Germinal center (tissue), 1 donor: ENCODE results near the gene APOBEC3H.

Source experiments
- DNase-seq: peaks from one replicate; pipeline ENCODE4 v3.0.0; 2012; ENCODE audit warnings: mixed read lengths, low spot score

APOBEC3H gene

GRCh38 chr22:39081016-39081415, 16.0 kb upstream of the APOBEC3H start:
- no peak for DNase-seq

GRCh38 chr22:39081598-39081997, 15.4 kb upstream of the APOBEC3H start:
- no peak for DNase-seq

DNA sequence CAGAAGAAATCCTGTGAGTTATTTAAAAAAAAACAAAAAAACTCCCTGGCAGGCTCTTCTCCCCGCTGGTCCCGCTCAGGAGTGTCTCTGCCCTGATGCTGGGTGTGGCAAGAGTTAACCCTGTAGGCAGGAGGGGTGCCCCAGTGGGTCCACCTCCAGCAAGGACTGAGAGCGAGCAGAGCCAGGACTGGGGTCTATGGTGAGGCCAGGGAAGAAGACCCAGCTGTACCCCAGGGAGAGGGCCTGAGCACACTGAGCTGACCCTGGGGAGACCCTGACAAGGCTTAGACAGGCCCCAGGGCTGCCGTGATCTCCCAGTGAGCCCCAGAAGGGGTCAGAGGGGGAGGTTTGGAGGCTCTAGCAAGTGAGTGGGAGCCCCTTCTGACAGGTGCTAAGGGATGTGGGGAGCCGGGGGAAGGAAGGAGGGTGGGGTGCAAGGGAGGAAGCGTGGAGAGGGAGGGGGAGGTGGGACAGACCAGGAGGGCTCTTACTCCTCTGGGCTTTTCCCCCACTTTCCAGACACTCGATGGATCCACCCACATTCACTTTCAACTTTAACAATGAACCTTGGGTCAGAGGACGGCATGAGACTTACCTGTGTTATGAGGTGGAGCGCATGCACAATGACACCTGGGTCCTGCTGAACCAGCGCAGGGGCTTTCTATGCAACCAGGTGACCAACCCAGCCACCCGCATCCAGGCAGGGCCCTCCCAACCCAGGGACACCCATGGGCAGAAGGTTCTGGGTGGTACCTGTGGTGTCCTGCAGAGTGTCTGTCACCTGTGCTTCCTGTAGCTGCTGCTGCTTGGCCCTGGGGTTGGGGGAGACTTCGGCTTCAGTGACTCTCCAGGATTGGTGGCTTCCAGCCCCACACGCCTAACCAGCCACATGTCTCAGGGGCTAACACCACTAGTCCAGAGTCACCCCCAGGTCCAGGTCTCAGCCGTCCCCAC, 13.6 kb upstream of the APOBEC3H start:
- DNase-seq = no peak

DNA sequence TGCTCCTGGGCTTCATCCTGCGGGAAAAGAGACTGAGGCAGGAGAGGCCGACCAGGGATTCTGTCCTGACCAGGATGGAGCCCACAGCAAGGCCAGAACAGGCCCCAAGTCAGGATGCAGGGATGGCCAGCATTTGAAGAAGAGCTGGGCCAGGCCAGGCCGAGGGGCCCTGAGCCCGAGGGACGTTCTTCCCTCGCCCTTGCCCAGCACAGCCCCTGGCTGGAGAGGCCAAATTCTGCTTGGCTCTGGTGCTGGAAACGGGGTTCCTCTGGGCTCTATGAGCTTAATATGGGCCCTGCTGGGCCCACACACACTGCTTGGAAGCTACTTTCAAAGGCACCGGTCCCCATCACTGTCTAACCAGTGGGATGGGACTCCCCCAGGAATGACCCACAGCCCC, 12.4 kb upstream of the APOBEC3H start:
- no peak for DNase-seq

DNA sequence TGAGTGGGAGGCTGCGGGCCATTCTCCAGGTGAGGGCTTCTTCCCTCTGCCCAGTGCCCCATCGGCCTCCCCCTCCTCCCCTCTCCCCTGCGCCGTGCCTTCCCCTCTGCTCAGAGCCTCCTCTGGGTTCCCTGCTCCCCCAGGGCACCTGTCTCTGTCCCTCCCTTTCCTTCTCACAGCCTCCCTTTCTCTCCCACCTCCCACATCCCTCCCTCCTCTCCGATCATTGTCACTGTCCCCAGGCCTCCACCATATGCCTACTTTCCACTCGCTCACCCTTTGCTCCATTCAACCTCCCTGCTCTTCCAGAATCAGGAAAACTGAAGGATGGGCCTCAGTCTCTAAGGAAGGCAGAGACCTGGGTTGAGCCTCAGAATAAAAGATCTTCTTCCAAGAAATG, 9.9 kb upstream of the APOBEC3H start:
- no peak for DNase-seq

- DNase-seq = no peak
These were observed 9.0 kb upstream of the APOBEC3H start for GRCh38 chr22:39087881-39088684.

DNA sequence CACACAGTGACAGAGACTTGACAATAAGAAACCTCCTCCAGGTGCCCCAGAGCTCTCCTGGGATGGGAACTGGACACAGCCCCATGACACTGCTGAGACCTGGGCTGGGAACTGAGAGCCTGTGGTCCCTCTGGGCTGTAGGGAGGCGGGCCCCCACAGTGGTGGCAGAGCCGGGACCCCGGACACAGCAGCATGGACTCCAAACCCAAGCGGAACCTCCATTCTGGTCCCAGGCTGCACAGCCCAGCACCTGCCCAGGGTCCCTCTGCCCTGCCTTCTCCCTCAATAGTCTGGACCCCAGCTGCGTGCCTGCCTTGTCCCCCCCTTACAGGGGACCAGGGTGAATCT, 8.4 kb upstream of the APOBEC3H start:
- no peak for DNase-seq

DNA sequence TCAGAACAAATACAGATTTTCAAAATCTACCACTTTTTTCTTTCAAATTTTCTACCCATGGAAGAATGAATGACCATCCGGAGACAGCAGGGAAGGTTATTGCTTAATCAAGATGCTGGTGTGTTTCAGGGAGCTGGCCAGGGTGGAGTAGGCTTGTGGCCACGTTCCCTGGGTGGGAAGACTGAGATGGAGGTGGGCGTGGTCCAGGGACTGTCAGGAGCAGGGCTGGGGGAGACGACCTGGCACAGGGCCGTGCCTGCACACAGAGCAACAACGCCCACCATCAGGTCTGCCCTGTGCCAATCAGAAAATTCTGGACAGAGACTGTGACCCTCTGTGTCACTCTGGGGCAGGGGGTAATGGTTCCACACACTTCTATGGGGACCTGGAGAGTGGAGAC, 7.1 kb upstream of the APOBEC3H start:
- DNase-seq = no peak

- DNase-seq = no peak
These were observed 6.5 kb upstream of the APOBEC3H start for GRCh38 chr22:39090426-39091064.

GRCh38 chr22:39091126-39092081, 5.6 kb upstream of the APOBEC3H start:
- DNase-seq = no peak

DNA sequence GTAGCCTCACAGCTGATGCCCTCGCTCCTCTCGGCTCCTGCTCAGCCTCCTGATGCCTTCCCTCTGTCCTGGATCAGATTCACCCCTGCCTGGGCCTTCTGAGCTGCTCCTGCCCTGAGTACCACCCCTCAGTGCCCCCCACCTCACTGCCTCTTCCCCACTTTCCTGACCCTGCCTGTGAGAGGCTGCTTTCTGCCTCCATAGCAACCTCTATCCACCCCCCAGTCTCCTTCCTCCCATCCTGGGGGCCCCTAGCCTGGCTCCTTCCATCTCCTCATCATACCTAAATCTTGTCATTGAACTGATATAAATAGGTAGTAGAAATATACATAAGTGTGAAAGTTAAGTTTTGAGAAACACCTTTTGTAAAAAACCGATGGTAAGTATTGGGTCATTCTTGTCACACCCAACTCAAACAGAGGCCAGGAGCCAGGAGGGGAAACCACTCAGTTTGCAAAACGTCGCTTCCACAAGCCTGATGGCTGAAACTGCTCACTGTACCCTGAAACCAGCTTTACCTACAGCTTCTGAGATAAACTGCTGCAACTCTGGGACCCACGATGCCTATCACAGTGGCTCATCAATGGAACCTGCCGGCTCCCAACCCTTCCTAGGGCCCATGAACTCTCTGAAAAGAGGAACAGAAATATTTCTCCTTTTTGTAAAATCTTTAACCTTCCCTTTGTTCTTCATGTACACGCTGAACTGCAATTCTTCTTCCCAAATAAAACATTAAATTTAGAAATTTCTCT, 4.8 kb upstream of the APOBEC3H start:
- DNase-seq = no peak

DNA sequence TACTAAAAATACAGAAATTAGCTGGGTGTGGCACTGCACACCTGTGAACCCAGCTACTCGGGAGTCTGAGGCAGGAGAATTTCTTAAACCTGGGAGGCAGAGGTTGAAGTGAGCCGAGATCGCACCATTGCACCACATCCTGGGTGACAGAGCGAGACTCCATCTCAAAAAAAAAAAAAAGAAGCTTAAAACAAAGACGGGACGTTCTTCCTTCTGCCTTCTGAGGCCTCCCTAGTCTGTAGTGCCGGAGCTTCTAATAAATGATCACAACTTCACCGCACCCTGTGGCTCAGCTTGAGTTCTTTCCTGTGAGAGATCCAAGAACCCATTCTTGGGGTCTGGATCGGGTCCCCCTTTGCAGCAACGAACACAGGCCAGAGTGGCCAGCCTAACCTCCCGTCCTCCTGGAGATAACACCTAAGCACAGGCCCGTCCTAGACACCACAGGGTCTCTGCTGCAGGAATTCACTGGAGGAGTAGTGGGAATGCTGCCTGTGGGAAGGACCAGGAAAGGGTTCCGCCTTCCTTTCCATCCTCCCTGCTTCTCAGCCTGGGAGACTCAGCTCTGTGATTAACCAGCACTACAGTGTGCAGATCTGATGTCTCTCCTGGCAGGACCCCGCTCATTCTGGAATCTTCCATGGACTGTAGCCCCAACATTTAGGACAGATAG, 2.2 kb upstream of the APOBEC3H start:
- DNase-seq = no peak

DNA sequence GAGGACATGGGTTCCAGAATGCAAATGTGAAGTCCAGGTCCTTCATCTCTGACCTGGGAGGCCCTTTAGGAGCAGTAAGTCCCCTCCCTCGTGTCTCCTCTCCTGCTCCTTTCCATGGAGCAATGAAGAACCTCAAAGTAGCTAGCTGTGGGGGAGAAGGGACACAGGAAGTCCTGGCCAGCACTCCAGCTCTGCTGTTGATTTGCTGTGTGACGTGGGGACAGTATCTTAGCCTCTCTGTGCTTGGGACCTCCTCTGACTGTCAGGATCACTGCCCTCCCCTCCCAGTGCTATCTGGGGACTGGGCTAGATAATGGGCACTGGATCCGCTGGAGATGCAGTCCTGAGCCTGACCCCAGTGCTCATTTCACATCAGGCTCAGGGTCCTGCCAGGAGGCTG, 1.1 kb upstream of the APOBEC3H start:
- DNase-seq = no peak

DNA sequence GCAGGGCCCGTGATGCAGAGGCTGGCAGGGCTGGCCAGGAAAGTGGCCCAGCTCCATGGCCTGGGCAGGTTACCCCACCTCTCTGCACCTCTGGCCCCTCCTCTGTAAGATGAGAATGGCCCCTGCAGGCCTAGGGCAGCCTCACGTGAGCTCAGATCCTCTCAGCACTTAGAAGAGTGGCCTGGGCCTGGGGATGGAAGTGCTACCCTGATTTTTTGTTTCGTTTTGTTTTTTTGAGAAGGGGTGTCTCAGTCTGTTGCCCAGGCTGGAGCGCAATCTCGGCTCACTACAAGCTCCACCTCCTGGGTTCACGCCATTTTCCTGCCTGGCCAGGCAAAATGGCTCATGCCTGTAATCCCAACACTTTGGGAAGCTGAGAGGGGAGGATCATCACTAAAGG, 982 bp downstream of the APOBEC3H start:
- no peak for DNase-seq

- DNase-seq = no peak
These were observed 1.5 kb downstream of the APOBEC3H start for GRCh38 chr22:39098576-39098975.

GRCh38 chr22:39101226-39101625, 4.2 kb downstream of the APOBEC3H start:
- DNase-seq = no peak

DNA sequence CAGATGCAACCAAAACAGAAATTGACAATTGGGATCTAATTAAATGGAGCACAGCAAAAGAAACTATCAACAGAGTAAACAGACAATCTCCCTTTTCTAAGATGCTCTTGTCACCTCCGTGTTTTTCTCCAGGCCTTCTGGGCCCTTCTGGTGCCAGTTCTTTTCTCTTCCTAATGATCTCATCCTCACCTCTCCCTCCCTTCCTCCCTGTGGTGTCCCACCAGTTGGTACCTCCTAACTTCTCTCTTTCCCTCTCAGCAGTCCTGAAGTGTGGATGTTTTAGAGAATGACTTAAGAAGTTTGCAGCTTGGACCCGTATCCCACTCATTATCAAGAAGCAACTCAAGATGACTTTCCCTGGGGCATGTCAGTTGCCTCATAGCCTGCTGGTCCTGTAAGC, 6.4 kb downstream of the APOBEC3H start:
- DNase-seq = no peak

GRCh38 chr22:39106326-39106725, 9.3 kb downstream of the APOBEC3H start:
- DNase-seq = no peak

DNA sequence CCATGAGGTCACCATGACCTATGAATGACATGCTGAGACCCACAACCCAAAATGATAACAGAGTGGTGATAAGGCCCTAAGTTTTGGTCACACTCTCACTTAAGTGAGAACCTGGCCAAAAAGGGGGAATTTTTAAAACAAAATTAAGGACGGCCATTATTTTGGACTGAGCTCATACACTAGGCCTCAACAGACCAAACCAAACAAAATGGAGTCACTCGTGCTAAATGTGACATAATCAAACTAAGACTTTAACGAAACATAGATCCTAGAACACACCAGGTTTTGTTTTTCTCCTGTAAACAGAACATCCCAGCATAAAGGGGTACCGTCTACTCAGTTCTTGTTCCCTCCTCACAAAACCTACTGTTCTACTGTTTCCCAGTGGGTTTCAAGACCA, 11.4 kb downstream of the APOBEC3H start:
- no peak for DNase-seq

DNA sequence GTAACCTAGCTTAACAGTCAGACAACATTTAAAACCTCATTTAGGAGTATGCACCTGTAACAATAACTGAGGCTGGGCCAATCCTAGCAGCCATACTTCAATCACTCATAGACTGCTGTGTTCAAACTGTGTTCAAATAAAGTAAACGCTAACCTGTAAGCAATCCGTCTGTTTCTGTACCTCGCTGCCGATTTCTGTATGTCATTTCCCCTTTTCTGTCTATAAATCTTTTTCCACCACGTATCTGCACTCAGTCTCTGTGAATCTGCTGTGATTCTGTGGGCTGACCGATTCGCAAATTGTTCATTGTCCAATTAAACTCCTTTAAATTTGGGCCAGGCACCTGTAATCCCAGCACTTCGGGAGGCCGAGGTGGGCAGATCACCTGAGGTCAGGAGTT, 12.3 kb downstream of the APOBEC3H start:
- DNase-seq = no peak
